T-helper 17 cell (primary cell): ENCODE results near the gene CCT5. TPM values are rescaled to one million over a fixed set of nuclear protein-coding genes. Genes with fewer than 3 reads are reported as not detected.
"Not testable (repeated sequence)": the region's sequence is repeated elsewhere in the genome, so short reads cannot be mapped to it uniquely, and the experiment has no call there.

Experiments
- ATAC-seq: fragments of 150-1000 bp; cut with Tn5 transposase; 2 replicates; pipeline ENCODE4 v1.10.0; 2021; ENCODE audit warnings: mild to moderate bottlenecking, moderate library complexity
- DNase-seq, 3 donors: peaks; one replicate each; pipeline versions ENCODE4 v3.0.0 to v3.0.0-alpha.2; 2020 to 2021
- H3K9me3 ChIP-seq: one replicate; pipeline ENCODE4 v1.7.0; 2013; ENCODE audit warnings: low read length, mild to moderate bottlenecking; ENCODE audit not compliant: control insufficient read depth, poor library complexity, severe bottlenecking
- H3K27ac Mint-ChIP-seq: one replicate; pipeline ENCODE4 v1.8.0; 2022; ENCODE audit warnings: mild to moderate bottlenecking, moderate library complexity, mixed read lengths
- H3K27me3 Mint-ChIP-seq: one replicate; pipeline ENCODE4 v1.8.0; 2022; ENCODE audit warnings: mixed read lengths
- H3K36me3 Mint-ChIP-seq: one replicate; pipeline ENCODE4 v1.8.0; 2022; ENCODE audit warnings: low read depth, mixed read lengths
- H3K4me1 Mint-ChIP-seq: one replicate; pipeline ENCODE4 v1.8.0; 2022; ENCODE audit warnings: mild to moderate bottlenecking, mixed read lengths
- H3K4me3 Mint-ChIP-seq: one replicate; pipeline ENCODE4 v1.8.0; 2022; ENCODE audit warnings: mild to moderate bottlenecking, moderate library complexity, mixed read lengths
- total RNA-seq, 4 donors: library from RNA in 2 of 4; stranded (reverse) in 2 of 4; gene quantifications; one replicate each; pipeline ENCODE4 v1.2.3 and lab custom pipeline; 2022 to 2026

Gene CCT5
- total RNA-seq, 2 donors from 2014 or later = 62.6 to 73.0 TPM

DNA sequence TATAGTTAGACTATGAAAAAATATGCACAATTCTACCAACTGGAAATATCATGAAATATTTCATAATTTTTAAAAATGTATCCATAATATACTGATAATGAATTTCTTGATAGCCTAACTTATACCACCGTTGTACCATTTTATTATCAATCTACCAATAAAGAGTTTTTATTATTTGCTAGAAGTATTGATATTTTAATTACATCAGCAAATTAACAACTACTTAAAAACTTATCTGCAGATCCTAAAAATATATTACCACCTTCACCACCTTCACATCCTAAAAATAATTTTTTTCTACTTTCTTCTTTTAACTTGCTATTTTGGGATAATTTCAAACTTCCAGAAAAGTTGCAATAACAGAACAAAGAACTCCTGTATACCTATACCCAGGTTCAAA, 21.8 kb upstream of the CCT5 start:
- peaks cover 7% of the 10 kb centered on the region for H3K36me3 Mint-ChIP-seq
- DNase-seq (no peak), ATAC-seq (no peak)
- no peaks in the 10 kb centered on the region for H3K4me1 Mint-ChIP-seq
- no peak overlapping the region for H3K4me3 Mint-ChIP-seq
- H3K27me3 Mint-ChIP-seq = no peaks in the 10 kb centered on the region
- H3K9me3 ChIP-seq = no peaks in the 10 kb centered on the region
- H3K27ac Mint-ChIP-seq = no peak overlapping the region

DNA sequence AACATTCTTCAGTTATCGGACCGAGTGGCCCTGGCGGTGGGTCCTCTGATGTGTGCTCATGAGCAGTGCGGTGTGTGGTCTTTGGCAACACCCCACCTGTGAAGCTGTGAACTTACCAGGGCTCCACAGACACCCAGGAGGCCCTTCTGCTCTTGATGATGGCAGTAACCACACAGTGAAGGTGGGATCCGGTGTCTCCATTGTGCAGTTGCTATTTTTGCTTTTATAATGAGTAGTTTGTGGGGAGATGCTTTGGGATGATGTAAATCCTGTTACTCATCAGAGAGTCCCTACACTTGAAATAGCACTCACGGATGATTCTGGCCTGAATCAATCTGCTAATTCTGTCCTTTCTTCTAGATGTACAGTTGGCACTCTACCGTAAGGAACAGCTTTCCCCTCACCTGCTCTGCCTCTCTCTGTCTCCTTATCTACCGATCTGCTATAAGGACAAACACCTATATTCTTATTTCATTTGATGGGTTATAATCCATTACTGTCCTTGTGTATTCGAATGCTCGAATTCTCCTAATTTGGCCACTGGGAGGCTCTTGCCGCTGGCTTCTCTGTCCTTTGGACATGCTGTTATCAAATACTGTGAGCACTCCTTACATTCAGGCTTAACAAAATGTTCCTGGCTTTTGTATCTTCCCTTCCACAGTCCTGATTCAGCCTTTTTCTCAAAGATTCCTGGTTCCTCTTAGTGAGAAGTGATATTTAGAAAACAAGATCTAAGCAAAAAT, 20.6 kb upstream of the CCT5 start:
- Mint-ChIP-seq H3K27ac (no peak overlapping the region), H3K4me3 (no peak overlapping the region), H3K27me3 (no peaks in the 10 kb centered on the region), H3K4me1 (no peaks in the 10 kb centered on the region), H3K36me3 (peaks cover 7% of the 10 kb centered on the region)
- ATAC-seq (no peak), DNase-seq (no peak)
- H3K9me3 ChIP-seq = no peaks in the 10 kb centered on the region

DNA sequence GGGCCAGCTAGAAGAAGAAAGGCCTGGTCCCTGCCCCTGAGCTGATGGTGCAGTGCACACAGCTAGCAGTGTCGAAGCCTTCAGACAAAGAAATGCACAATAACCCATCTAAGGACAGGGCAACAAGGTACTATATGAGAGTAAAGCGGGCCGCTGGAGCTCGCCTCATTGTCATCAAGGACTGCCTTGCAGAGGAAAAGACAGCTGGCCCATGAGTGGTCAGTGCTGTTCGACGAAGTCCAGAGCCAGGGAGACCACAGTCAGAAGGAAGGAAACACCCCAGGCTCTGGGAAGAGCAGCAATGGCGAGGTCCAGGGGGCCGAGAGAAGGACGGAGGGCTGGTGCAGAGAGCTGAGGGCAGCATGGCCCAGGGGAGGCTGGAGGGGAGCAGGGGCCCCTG, 17.7 kb upstream of the CCT5 start:
- DNase-seq = no peak
- no peaks in the 10 kb centered on the region for H3K9me3 ChIP-seq
- H3K27me3 Mint-ChIP-seq = no peaks in the 10 kb centered on the region
- H3K36me3 Mint-ChIP-seq = peaks cover 10% of the 10 kb centered on the region
- peaks cover 2% of the 10 kb centered on the region for H3K4me1 Mint-ChIP-seq
- H3K4me3 Mint-ChIP-seq = no peak overlapping the region
- ATAC-seq = no peak
- peak overlapping the region; percentile 41 for H3K27ac Mint-ChIP-seq

DNA sequence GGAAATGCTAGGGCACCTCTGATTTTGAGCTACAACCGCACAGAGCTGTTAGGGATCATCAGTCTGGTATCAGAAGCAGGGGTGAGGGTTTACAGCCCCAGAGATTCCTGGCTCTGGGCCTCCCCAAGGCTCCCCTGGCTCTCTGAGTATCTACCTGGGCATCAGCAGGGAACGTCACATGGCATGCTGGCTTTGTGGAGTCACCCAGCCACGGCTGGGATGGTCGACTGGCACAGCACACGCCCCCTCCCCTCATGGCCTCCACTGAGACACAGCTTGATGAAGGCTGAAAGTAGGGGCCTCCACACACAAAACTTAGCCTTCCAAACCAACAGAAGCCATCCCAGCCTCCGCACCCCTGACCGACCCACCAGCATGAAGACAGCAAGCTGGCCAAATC, 17.1 kb upstream of the CCT5 start:
- Mint-ChIP-seq H3K4me3 (no peak overlapping the region), H3K4me1 (peaks cover 2% of the 10 kb centered on the region), H3K27me3 (no peaks in the 10 kb centered on the region), H3K36me3 (peaks cover 10% of the 10 kb centered on the region), H3K27ac (no peak overlapping the region)
- DNase-seq = no peak
- H3K9me3 ChIP-seq = no peaks in the 10 kb centered on the region
- no peak for ATAC-seq

DNA sequence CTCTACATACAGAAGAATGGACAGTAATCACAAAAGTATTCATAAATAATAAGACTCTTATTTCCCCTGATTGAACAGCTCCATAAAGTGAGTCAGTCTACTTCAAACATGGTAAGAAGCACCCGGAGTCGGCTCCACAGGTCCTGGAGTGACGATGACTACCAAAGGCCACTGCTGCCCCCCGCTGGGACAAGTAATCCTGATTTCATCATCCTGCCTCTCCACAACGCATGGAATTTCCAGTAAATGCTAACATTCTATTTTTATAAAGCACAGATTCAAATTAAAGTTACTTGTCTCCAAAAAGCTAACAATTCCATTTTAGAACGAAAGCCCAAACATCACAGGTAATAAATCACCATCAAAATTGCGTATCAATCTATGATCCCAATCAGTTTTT, 16.6 kb upstream of the CCT5 start:
- ATAC-seq = no peak

DNA sequence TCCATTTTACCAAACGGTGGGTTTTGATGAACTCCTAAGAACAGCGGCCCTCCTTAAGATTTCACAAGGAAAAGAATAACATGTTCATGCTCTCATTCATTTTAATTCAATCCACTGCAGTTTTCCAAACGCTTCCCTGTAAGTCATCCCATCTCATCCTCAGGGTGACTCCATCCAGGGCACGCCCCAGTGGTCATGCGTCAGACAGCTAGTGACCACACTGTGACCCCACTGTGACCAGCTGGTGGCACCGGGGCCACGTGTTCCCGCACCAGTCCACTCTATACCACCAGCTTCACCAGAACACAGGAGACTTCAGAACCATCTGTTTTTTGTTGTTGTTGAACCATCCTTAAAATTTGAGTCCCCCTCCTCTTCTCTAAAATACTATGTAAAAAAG, 14.7 kb upstream of the CCT5 start:
- Mint-ChIP-seq H3K36me3 (peaks cover 6% of the 10 kb centered on the region), H3K27me3 (no peaks in the 10 kb centered on the region), H3K4me3 (no peak overlapping the region), H3K27ac (no peak overlapping the region), H3K4me1 (peaks cover 2% of the 10 kb centered on the region)
- no peak for ATAC-seq
- DNase-seq = no peak
- no peaks in the 10 kb centered on the region for H3K9me3 ChIP-seq

More for the DNA sequence above, 16.6 kb upstream of the CCT5 start:
- Mint-ChIP-seq H3K36me3 (peaks cover 10% of the 10 kb centered on the region), H3K4me3 (no peak overlapping the region), H3K27ac (no peak overlapping the region), H3K27me3 (no peaks in the 10 kb centered on the region), H3K4me1 (peaks cover 2% of the 10 kb centered on the region)
- DNase-seq = no peak
- no peaks in the 10 kb centered on the region for H3K9me3 ChIP-seq

DNA sequence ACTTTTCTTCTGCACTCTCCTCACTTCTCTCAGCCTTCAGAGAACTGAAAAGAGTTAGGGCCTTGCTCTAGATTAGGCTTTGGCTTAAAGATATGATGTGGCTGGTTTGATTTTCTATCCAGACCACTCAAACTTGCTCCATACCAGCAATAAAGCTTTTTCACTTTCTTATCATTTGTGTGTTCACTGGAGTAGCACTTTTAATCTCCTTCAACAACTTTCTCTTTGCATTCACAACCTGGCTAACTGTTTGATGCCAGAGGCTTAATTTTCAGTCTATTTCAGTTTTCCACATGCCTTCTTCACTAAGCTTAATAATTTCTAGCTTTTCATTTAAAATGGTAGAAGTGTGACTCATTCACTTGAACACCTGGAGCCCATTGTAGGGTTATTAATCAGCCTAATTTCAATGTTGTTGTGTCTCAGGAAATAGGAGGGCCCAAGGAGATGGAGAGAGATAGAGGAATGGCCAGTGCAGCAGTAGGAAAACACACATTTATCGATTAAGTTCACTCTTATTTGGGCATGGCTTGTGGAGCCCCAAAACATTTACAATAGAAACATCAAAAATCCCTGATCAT, 6.3 kb upstream of the CCT5 start:
- Mint-ChIP-seq H3K4me1 (peaks cover 12% of the 10 kb centered on the region), H3K27ac (no peak overlapping the region), H3K27me3 (no peaks in the 10 kb centered on the region), H3K36me3 (peaks cover 4% of the 10 kb centered on the region), H3K4me3 (no peak overlapping the region)
- no peak for ATAC-seq
- no peak for DNase-seq
- H3K9me3 ChIP-seq = no peaks in the 10 kb centered on the region

DNA sequence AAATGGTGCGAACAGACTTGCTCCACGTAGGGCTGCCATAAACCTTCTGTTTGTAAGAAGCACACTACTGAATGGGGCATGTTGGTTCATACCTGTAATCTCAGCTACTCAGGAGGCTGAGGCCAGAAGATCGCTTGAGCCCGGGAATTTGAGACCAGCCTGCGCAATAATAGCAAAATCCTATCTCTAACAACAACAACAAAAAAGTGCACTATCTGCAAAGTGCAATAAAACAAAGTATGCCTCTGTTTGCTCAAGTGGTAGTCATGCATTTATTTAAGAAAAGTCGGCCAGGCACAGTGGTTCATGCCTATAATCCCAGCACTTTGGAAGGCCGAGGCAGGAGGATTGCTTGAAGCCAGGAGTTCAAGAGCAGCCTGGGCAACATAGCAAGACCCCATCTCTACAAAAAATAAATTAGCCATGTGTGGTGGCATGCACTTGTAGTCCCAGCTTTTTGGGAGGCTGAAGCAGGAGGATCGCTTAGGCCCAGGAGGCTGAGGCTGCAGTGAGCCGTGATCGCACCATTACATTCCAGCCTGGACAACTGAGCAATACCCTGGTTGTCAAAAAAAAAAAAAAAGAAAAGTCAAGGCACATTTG, 5.6 kb upstream of the CCT5 start:
- peaks cover 2% of the 10 kb centered on the region for H3K36me3 Mint-ChIP-seq
- no peak overlapping the region for H3K4me3 Mint-ChIP-seq
- H3K9me3 ChIP-seq = no peaks in the 10 kb centered on the region
- peaks cover 14% of the 10 kb centered on the region for H3K4me1 Mint-ChIP-seq
- ATAC-seq (no peak), DNase-seq (no peak)
- H3K27ac Mint-ChIP-seq = no peak overlapping the region
- no peaks in the 10 kb centered on the region for H3K27me3 Mint-ChIP-seq

DNA sequence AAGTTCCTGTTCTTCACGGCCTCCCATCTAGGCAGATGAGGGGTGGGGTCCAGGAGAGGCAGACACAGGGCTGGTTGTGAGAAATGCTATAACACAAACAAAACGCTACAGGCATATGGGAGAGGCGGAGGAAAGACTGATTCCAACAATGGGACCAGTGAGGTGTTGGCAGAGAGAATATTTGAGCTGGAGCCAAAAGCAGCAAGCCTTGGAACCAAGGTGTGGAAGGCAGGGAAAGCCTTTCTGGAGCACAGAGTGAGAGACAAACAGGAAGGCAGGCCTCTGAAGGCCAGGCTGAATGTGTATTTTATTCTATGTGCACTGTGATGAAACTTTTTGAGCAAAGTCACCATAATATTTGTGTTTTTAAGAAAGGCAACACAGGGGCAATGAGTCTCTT, 3.3 kb upstream of the CCT5 start:
- Mint-ChIP-seq H3K36me3 (peaks cover 10% of the 10 kb centered on the region), H3K27ac (no peak overlapping the region), H3K4me3 (no peak overlapping the region), H3K4me1 (peaks cover 25% of the 10 kb centered on the region), H3K27me3 (no peaks in the 10 kb centered on the region)
- no peaks in the 10 kb centered on the region for H3K9me3 ChIP-seq
- no peak for ATAC-seq
- no peak for DNase-seq

DNA sequence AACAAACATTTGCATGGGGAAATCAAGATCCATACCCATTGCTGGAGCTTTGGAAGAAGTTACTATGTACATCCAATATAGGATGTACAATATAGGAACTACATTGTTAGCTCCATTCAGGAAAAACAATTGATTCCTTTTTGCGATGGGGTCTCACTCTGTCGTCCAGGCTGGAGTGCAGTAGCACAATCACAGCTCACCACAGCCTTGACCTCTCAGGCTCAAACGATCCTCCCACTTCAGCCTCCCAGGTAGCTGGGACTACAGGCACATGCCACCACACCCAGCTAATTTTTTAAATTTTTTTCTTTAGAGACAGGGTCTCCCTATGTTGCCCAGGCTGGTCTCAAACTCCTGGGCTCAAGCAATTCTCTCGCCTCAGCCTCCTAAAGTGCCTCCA, 2.9 kb upstream of the CCT5 start:
- H3K4me3 Mint-ChIP-seq, ATAC-seq, H3K27ac Mint-ChIP-seq, H3K27me3 Mint-ChIP-seq, H3K9me3 ChIP-seq, DNase-seq: not testable (repeated sequence)
- Mint-ChIP-seq H3K36me3 (peaks cover 10% of the 10 kb centered on the region), H3K4me1 (peaks cover 28% of the 10 kb centered on the region)

DNA sequence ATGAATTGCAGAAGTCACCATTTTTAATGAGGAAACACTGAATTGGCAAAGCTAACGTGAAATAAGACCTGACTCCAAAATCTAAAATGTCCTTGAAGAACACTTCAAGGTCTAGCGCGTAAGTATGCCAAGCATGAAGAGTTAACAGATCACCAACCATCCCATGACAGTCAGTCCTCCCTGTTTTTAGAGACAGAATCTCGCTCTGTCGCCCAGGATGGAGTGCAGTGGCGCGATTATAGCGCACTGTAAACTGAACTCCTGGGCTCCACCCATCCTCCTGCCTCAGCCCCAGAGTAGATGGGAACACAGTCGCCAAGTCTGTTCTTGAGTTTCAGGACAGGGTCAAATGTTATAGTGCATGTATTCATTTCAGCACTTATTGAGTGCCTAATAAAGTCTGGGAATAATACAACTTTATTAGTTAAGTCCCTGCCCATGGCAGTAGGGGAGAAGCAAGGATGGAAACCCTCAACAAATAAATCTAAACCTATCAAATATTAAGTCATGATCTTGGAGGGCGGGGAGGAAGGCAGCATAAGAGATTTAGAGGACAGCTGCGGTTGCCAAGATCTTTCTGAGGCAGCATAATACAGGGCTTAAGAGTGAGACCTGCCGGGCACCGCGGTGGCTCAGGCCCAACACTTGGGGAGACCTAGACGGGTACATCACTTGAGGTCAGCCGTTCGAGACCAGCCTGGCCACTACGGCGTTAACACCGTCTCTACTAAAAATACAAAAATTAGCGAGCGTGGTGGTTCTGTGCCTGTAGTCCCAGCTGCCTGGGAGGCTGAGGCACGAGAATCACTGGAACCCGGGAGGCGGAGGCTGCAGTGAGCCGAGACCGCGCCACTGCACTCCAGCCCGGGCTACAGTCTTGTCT, 1.5 kb upstream of the CCT5 start:
- H3K9me3 ChIP-seq = no peaks in the 10 kb centered on the region
- peak overlapping the region; percentile 95 for H3K4me3 Mint-ChIP-seq
- H3K36me3 Mint-ChIP-seq = peaks cover 8% of the 10 kb centered on the region
- ATAC-seq = no peak
- H3K4me1 Mint-ChIP-seq = peaks cover 25% of the 10 kb centered on the region
- H3K27me3 Mint-ChIP-seq = no peaks in the 10 kb centered on the region
- H3K27ac Mint-ChIP-seq = peak overlapping the region; percentile 99
- no peak for DNase-seq

DNA sequence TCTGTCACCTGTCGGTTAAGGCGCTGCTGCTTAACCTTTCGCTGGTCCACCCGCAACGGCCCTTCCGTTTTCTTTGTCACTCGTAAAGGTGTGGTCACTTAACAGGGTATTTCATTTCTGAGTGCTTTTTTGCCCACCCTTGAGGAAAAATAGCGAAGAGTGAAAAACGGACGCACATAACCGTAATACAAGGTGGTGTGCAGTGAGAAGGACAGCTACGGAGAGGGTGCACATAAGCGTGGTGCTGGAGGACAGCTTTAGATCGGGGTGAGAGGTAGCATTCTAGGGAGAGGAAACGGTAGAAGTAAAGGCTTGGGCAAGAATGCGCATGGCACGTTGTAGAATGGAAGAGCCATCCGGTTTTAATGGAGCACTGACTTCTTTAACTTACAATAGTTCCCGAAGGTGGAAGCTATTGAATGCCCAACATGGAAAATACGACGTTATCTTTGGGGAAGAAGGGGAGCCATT, 761 bp downstream of the CCT5 start:
- Mint-ChIP-seq H3K27ac (peak overlapping the region; percentile 99), H3K4me1 (peaks cover 40% of the 10 kb centered on the region), H3K36me3 (peaks cover 11% of the 10 kb centered on the region), H3K27me3 (no peaks in the 10 kb centered on the region), H3K4me3 (peak overlapping the region; percentile 95)
- DNase-seq = no peak
- ATAC-seq = peak; percentile 31
- no peaks in the 10 kb centered on the region for H3K9me3 ChIP-seq

DNA sequence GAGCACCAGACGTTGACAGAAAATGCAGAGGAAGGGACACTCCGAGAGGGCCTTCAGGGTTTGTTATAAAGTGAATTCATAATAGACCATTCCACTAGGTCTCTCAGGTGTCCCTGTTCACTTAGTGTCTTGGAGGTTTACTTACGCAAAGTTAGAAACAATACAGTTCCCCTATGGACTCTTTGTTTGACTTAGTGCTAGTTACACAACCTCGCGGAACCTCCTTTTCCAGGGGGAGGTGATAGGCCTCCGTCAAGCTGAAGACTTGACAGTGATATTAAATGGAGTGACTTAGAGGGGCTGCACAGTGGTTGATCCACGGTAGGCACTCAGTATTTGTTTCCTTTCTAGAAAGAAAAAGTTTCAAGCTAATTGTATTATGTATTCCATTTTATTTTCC, 1.3 kb downstream of the CCT5 start:
- Mint-ChIP-seq H3K27me3 (no peaks in the 10 kb centered on the region), H3K27ac (peak overlapping the region; percentile 99), H3K36me3 (peaks cover 11% of the 10 kb centered on the region), H3K4me3 (peak overlapping the region; percentile 95), H3K4me1 (peaks cover 43% of the 10 kb centered on the region)
- ATAC-seq (no peak), DNase-seq (no peak)
- no peaks in the 10 kb centered on the region for H3K9me3 ChIP-seq
